Measurements from ENCODE around the gene SPINK4.

The SPINK4 gene

DNA sequence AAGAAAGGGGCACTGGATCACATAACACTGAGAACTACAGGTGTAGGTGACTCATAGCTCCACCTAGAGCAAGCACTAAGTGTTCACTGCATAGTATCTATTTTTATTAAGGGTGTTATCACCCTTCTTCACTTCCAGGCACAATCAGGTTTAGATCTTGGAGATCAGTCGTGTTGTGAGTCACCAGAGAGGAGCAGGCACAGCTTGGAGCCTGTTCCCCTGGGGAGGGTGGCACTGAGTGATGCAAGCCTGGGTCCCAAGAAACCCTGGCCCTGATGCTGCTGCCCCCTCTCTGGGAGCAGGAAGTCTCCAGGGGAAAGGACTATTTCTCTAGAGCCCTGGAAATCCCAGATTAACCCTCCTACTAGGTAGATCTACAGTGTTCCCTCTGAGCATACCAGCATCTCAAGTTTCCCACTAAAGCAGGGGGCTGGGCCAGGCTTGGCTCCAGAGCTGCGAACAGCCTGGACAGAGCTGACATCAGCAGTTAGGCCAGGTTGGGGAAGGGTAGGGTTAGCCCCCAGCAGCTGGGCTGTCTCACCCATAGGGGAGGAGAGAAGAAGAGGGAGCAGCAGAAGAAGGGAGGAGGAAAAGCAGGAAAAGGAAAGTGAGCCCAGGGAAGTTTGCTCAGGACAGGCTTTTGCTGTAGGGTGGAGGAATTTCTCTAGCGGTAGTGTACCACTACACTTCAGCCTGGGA, 28.1 kb upstream of the SPINK4 start:
- H3K4me3 ChIP-seq (ENCODE audit: low read depth in 1 of 2, low read length in 1 of 2): no peak overlapping the region

DNA sequence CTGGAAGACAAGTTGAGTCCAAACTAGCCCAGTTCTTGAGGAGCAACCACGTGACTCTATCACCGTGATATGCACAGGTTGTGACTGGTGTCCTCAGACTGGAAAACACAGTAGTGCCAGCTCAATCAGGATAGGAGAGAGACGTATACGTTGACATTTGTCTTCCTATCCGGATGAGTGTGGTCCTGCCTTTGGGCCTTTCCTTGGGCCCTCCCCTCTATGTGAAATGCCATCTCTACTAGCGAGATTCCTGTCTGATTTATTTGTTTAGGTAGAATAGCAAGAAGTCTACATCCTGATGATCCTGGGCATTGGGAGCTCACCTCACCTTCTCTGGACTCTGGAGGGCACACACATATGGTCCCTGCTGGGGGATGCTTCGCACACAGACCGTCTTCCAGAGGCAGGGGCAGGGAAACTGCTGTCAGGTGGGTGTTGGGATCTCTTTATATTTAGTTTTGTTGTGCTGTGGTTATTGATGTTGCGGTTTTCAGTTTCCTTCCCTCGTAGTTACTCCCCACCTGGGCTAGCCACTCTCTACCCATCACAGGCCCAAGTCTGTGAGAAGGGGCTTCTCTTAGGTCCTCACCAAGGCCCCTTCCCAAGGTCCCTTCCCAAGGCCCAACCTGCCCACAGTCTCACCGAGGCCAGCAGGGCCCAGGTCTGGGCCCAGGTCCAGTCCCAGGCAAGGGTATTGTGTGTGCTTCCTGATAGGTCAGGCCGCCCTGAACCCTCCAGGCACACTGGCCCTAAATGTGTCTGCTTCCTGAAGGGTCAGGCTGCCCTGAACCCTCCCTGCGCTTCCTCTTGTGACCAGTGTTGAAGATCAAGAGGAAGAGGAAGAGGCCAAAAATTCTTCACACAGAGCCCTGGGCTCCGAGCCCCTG, 19.0 kb upstream of the SPINK4 start:
- Histone ChIP-seq H3K4me3 (ENCODE audit: low read depth in 1 of 2, low read length in 1 of 2) (no peak overlapping the region), H3K27ac (peak overlapping the region; percentile 73), H3K4me1 (ENCODE audit: control insufficient read depth in 1 of 2, insufficient read depth in 1 of 2, low read depth in 1 of 2, low read length in 1 of 2) (peaks cover 16 to 19% of the 10 kb centered on the region in 2 experiments), H3K9me3 (no peaks in the 10 kb centered on the region), H3K27me3 (no peaks in the 10 kb centered on the region), H3K36me3 (no peaks in the 10 kb centered on the region)
- TF ChIP-seq, protein P1, sequence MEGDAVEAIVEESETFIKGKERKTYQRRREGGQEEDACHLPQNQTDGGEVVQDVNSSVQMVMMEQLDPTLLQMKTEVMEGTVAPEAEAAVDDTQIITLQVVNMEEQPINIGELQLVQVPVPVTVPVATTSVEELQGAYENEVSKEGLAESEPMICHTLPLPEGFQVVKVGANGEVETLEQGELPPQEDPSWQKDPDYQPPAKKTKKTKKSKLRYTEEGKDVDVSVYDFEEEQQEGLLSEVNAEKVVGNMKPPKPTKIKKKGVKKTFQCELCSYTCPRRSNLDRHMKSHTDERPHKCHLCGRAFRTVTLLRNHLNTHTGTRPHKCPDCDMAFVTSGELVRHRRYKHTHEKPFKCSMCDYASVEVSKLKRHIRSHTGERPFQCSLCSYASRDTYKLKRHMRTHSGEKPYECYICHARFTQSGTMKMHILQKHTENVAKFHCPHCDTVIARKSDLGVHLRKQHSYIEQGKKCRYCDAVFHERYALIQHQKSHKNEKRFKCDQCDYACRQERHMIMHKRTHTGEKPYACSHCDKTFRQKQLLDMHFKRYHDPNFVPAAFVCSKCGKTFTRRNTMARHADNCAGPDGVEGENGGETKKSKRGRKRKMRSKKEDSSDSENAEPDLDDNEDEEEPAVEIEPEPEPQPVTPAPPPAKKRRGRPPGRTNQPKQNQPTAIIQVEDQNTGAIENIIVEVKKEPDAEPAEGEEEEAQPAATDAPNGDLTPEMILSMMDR (IDR thresholded peaks at IDR 0.05): peak; percentile 37

More for the DNA sequence above, 28.1 kb upstream of the SPINK4 start:
- Histone ChIP-seq H3K27me3 (no peaks in the 10 kb centered on the region), H3K36me3 (no peaks in the 10 kb centered on the region), H3K4me1 (ENCODE audit: control insufficient read depth in 1 of 2, insufficient read depth in 1 of 2, low read depth in 1 of 2, low read length in 1 of 2) (no peaks in the 10 kb centered on the region), H3K9me3 (no peaks in the 10 kb centered on the region), H3K27ac (no peak overlapping the region)
- TF ChIP-seq, protein P1 (IDR thresholded peaks at IDR 0.05): no peak

DNA sequence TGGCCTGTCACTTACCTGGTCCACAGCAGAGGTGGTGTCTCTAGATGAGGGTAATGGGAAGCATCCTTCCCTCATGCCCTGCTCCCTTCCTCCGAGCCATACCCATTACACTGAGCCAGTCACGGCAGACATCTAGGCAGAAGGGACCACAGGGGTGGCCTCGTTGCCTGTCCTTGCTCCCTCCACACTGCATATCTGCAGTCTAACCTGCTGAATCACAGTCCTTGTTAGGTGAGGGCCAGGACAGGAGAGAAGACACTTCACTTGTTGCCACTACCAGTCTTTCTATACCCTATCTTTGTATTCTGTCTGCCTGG, 18.4 kb upstream of the SPINK4 start:
- TF ChIP-seq, protein P1 (IDR thresholded peaks at IDR 0.05): no peak
- Histone ChIP-seq H3K4me1 (ENCODE audit: control insufficient read depth in 1 of 2, insufficient read depth in 1 of 2, low read depth in 1 of 2, low read length in 1 of 2) (peaks cover 22 to 25% of the 10 kb centered on the region in 2 experiments), H3K4me3 (ENCODE audit: low read depth in 1 of 2, low read length in 1 of 2) (no peak overlapping the region), H3K36me3 (no peaks in the 10 kb centered on the region), H3K9me3 (no peaks in the 10 kb centered on the region), H3K27me3 (no peaks in the 10 kb centered on the region), H3K27ac (peak overlapping the region; percentile 73)

DNA sequence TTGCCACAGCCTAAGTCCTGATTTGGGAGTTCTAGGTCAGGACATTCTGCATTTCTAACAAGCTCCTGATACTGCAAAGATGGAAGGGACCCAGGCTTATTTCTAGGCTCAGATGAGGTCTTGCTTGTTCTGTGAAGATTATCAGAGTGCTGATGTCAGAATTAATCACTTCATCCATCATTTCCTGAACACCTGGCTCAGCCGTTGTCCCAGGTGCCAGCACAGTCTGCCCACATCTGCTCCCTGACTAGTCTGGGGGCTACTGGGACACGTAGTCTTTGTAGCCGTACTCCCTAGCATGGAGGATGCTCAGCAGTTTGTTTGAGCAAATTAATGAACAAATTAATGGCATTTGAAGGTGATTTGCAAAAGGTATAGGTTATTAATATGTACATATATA, 17.9 kb upstream of the SPINK4 start:
- Histone ChIP-seq H3K36me3 (no peaks in the 10 kb centered on the region), H3K9me3 (no peaks in the 10 kb centered on the region), H3K4me1 (ENCODE audit: control insufficient read depth in 1 of 2, insufficient read depth in 1 of 2, low read depth in 1 of 2, low read length in 1 of 2) (peaks cover 28 to 30% of the 10 kb centered on the region in 2 experiments), H3K4me3 (ENCODE audit: low read depth in 1 of 2, low read length in 1 of 2) (no peak overlapping the region), H3K27me3 (no peaks in the 10 kb centered on the region), H3K27ac (peak overlapping the region; percentile 73)
- TF ChIP-seq, protein P1 (IDR thresholded peaks at IDR 0.05): no peak

DNA sequence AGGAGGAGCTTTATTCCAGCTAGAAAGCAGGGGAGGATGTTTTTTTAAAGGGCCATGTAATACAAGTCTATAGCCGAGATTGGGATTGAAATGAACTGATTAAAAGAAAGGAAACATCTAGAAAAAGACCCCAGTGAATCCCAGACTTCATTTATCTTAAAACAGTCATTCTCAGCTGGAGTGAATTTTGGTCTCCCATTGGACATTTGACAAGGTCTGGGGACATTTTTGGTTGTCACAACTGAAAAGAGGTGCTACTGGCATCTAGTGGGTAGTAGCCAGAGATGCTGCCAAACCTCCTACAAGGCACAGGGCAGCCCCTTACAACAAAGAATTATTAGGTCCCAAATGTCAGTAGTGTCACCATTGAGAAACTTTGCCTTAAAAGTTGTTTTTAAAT, 16.3 kb upstream of the SPINK4 start:
- H3K4me1 ChIP-seq (ENCODE audit: control insufficient read depth in 1 of 2, insufficient read depth in 1 of 2, low read depth in 1 of 2, low read length in 1 of 2): peaks cover 37 to 39% of the 10 kb centered on the region in 2 experiments
- no peak overlapping the region for H3K4me3 ChIP-seq (ENCODE audit: low read depth in 1 of 2, low read length in 1 of 2)
- H3K27ac ChIP-seq: no peak overlapping the region
- TF ChIP-seq, protein P1 (IDR thresholded peaks at IDR 0.05): no peak
- H3K9me3 ChIP-seq: no peaks in the 10 kb centered on the region
- H3K27me3 ChIP-seq: no peaks in the 10 kb centered on the region
- H3K36me3 ChIP-seq: no peaks in the 10 kb centered on the region
